ENCODE data around the gene NBEA.

The NBEA gene

GRCh38 chr13:35179920-35180663 is 238.0 kb downstream of the NBEA start:
- no peak for DNase-seq

- DNase-seq: no peak
Measured at GRCh38 chr13:35190241-35190640, 248.2 kb downstream of the NBEA start.

- no peak for DNase-seq
Measured at GRCh38 chr13:35191883-35192282, 249.8 kb downstream of the NBEA start.

GRCh38 chr13:35198613-35199200 is 256.6 kb downstream of the NBEA start:
- DNase-seq: no peak

GRCh38 chr13:35208587-35208986 is 266.5 kb downstream of the NBEA start:
- no peak for DNase-seq

- peak; percentile 52 for DNase-seq
Measured at GRCh38 chr13:35210261-35210660, 268.2 kb downstream of the NBEA start.

- DNase-seq: no peak
Measured at GRCh38 chr13:35211949-35212348, 269.9 kb downstream of the NBEA start.

GRCh38 chr13:35213911-35214310 is 271.8 kb downstream of the NBEA start:
- no peak for DNase-seq

GRCh38 chr13:35216131-35216530 is 274.1 kb downstream of the NBEA start:
- no peak for DNase-seq

GRCh38 chr13:35219021-35219420 is 277.0 kb downstream of the NBEA start:
- no peak for DNase-seq

- no peak for DNase-seq
Measured at GRCh38 chr13:35225159-35225558, 283.1 kb downstream of the NBEA start.

- no peak for DNase-seq
Measured at GRCh38 chr13:35225582-35225981, 283.5 kb downstream of the NBEA start.

- no peak for DNase-seq
Measured at GRCh38 chr13:35228536-35228935, 286.5 kb downstream of the NBEA start.

GRCh38 chr13:35231426-35231825 is 289.4 kb downstream of the NBEA start:
- no peak for DNase-seq

- no peak for DNase-seq
Measured at GRCh38 chr13:35238274-35238673, 296.2 kb downstream of the NBEA start.

GRCh38 chr13:35252536-35253205 is 310.6 kb downstream of the NBEA start:
- no peak for DNase-seq

- no peak for DNase-seq
Measured at GRCh38 chr13:35255241-35255640, 313.2 kb downstream of the NBEA start.

GRCh38 chr13:35256459-35257148 is 314.5 kb downstream of the NBEA start:
- no peak for DNase-seq

- DNase-seq: no peak
Measured at GRCh38 chr13:35260316-35260715, 318.2 kb downstream of the NBEA start.

- no peak for DNase-seq
Measured at GRCh38 chr13:35266412-35266811, 324.3 kb downstream of the NBEA start.

GRCh38 chr13:35278917-35279316 is 336.8 kb downstream of the NBEA start:
- no peak for DNase-seq

- no peak for DNase-seq
Measured at GRCh38 chr13:35279500-35279899, 337.4 kb downstream of the NBEA start.

- no peak for DNase-seq
Measured at GRCh38 chr13:35283856-35284255, 341.8 kb downstream of the NBEA start.

- no peak for DNase-seq
Measured at GRCh38 chr13:35285677-35286076, 343.6 kb downstream of the NBEA start.

Data from OCI-M1 (cell line).